ENCODE data around the gene DLGAP1. TPM values are rescaled to one million over a fixed set of nuclear protein-coding genes. Genes with fewer than 3 reads are reported as not detected.

Gene DLGAP1
- total and polyA plus RNA-seq, 2 experiments from 2014 or later, result 17.0 to 48.5 TPM

- Histone ChIP-seq H3K9me2 (ENCODE audit: insufficient read depth) (no peaks in the 10 kb centered on the region), H4K20me1 (replicated peaks; ENCODE audit: insufficient read depth) (no peaks in the 10 kb centered on the region), H3K27me3 (ENCODE audit: insufficient read depth) (no peaks in the 10 kb centered on the region), H3F3A (replicated peaks; ENCODE audit: low read depth) (no peaks in the 10 kb centered on the region), H3K79me2 (replicated peaks; ENCODE audit: insufficient read depth) (no peaks in the 10 kb centered on the region), H3K4me3 (no peak overlapping the region), H3K4me1 (ENCODE audit: insufficient read depth) (no peaks in the 10 kb centered on the region), H3K4me2 (no peak overlapping the region), H3K36me3 (ENCODE audit: insufficient read depth) (no peaks in the 10 kb centered on the region), H3K27ac (ENCODE audit: low read depth) (no peak overlapping the region), H2AFZ (no peak overlapping the region)
- H3K27me3 Mint-ChIP-seq (ENCODE audit: insufficient read depth, low read depth, poor library complexity), result no peaks in the 10 kb centered on the region
- H3K9me3 Mint-ChIP-seq, result peaks cover 9% of the 10 kb centered on the region; the same call in 2 of the 3 replicates
- peaks cover 12% of the 10 kb centered on the region; the same call in 2 of the 3 replicates for H3K4me1 Mint-ChIP-seq
- DNase-seq (ENCODE audit: low spot score) (no peak), ATAC-seq (no peak)
- H3K36me3 Mint-ChIP-seq (ENCODE audit: low read depth), result peaks cover 9% of the 10 kb centered on the region; the same call in 1 of the 3 replicates
- H3K27ac Mint-ChIP-seq, result no peak overlapping the region
- TF ChIP-seq ZNF331 (CRISPR knock-in tag; IDR thresholded peaks at IDR 0.05; ENCODE audit: low read depth) (no peak), CTCF (conservative IDR thresholded peaks at IDR 0.05; ENCODE audit: low read depth in 2 of 2) (no peak), STAT1 (IDR thresholded peaks at IDR 0.05; ENCODE audit: unreplicated experiment) (no peak), EZH2phosphoT487 (IDR thresholded peaks at IDR 0.05; ENCODE audit: unreplicated experiment) (no peak), ETS1 (IDR thresholded peaks at IDR 0.05) (no peak), POLR2AphosphoS5 (IDR thresholded peaks at IDR 0.05; ENCODE audit: low read depth) (no peak), ZNF462 (CRISPR knock-in tag; IDR thresholded peaks at IDR 0.05) (no peak), EZH2 (IDR thresholded peaks at IDR 0.05; ENCODE audit: low read depth, unreplicated experiment) (no peak), CREB1 (CRISPR knock-in tag; IDR thresholded peaks at IDR 0.05; ENCODE audit: low read depth) (no peak)
- no peak overlapping the region for H3K4me3 Mint-ChIP-seq
Observed at GRCh38 chr18:3952031-3952430, 503.1 kb downstream of the DLGAP1 start.

All from GM23338 (cell line).